Activated T-cell treated with anti-CD3 and anti-CD28 coated beads, Interleukin-2, amount 50 U/mL, for 4 hours (primary cell): ENCODE measurements around the gene DGLUCY. TPM values are rescaled to one million over a fixed set of nuclear protein-coding genes. Genes with fewer than 3 reads are reported as not detected.
"Not testable (repeated sequence)": the region's sequence is repeated elsewhere in the genome, so short reads cannot be mapped to it uniquely, and the experiment has no call there.

Experiments
- ATAC-seq, 2 donors: fragments of 200-7000 bp; cut with Tn5 transposase; one replicate each; pipeline ENCODE4 v1.10.0; 2021
- DNase-seq: peaks from one replicate; pipeline ENCODE4 v3.0.0-alpha.2; 2020
- H3K27me3 Mint-ChIP-seq: one replicate; pipeline ENCODE4 v1.8.0; 2021; ENCODE audit warnings: low read depth, mixed read lengths
- H3K36me3 Mint-ChIP-seq: one replicate; pipeline ENCODE4 v1.8.0; 2022; ENCODE audit warnings: mixed read lengths; ENCODE audit not compliant: insufficient read depth
- H3K4me1 Mint-ChIP-seq: one replicate; pipeline ENCODE4 v1.8.0; 2021; ENCODE audit warnings: low read depth, mixed read lengths
- H3K4me3 Mint-ChIP-seq: one replicate; pipeline ENCODE4 v1.8.0; 2021; ENCODE audit warnings: mild to moderate bottlenecking, moderate library complexity, mixed read lengths
- H3K9me3 Mint-ChIP-seq: one replicate; pipeline ENCODE4 v1.8.0; 2021; ENCODE audit warnings: mixed read lengths
- total RNA-seq, 3 donors: library from RNA; stranded (reverse); gene quantifications; one replicate each; pipeline ENCODE4 v1.2.1, GENCODE V29; 2021

Gene DGLUCY
- total RNA-seq, 3 donors from 2014 or later, result 25.1 to 29.0 (median 26.7) TPM

DNA sequence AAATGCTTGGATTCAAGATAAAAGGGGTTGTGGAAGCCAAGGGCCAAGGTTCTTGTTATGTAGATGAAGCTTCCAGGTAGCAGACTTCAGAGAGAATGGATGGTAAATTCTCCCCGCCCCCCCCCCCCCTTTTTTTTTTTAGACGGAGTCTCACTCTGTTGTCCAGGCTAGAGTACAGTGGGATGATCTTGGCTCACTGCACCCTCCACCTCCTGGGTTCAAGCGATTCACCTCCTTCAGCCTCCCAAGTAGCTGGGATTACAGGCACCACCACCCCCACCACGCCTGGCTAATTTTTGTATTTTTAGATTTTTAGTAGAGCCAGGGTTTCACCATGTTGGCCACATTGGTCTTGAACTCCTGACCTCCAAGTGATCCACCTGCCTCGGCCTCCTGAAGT, 4.1 kb downstream of the DGLUCY start:
- H3K4me3 Mint-ChIP-seq, result no peak overlapping the region
- ATAC-seq (no peak), DNase-seq (no peak)
- H3K9me3 Mint-ChIP-seq, result peaks cover 6% of the 10 kb centered on the region
- H3K27me3 Mint-ChIP-seq, result no peaks in the 10 kb centered on the region
- H3K4me1 Mint-ChIP-seq, result peaks cover 72% of the 10 kb centered on the region
- H3K36me3 Mint-ChIP-seq, result peaks cover 26% of the 10 kb centered on the region

GRCh38 chr14:91118511-91119068, 4.7 kb downstream of the DGLUCY start:
- H3K36me3 Mint-ChIP-seq, result peaks cover 29% of the 10 kb centered on the region
- H3K4me3 Mint-ChIP-seq, result peak overlapping the region; percentile 5
- no peaks in the 10 kb centered on the region for H3K27me3 Mint-ChIP-seq
- H3K4me1 Mint-ChIP-seq, result peaks cover 67% of the 10 kb centered on the region
- ATAC-seq (no peak), DNase-seq (no peak)
- peaks cover 6% of the 10 kb centered on the region for H3K9me3 Mint-ChIP-seq

GRCh38 chr14:91119556-91120311, 5.9 kb downstream of the DGLUCY start:
- Mint-ChIP-seq H3K4me3 (no peak overlapping the region), H3K4me1 (peaks cover 71% of the 10 kb centered on the region), H3K27me3 (no peaks in the 10 kb centered on the region), H3K9me3 (peaks cover 6% of the 10 kb centered on the region), H3K36me3 (peaks cover 33% of the 10 kb centered on the region)
- DNase-seq (no peak), ATAC-seq (no peak)

GRCh38 chr14:91123201-91123600, 9.3 kb downstream of the DGLUCY start:
- ATAC-seq, result no peak
- Mint-ChIP-seq H3K4me1 (peaks cover 52% of the 10 kb centered on the region), H3K9me3 (peaks cover 6% of the 10 kb centered on the region), H3K4me3 (no peak overlapping the region), H3K36me3 (peaks cover 51% of the 10 kb centered on the region), H3K27me3 (no peaks in the 10 kb centered on the region)
- no peak for DNase-seq

- peaks cover 45% of the 10 kb centered on the region for H3K36me3 Mint-ChIP-seq
- not testable (repeated sequence) for H3K4me3 Mint-ChIP-seq
Observed at GRCh38 chr14:91124406-91125270, 10.8 kb downstream of the DGLUCY start.

GRCh38 chr14:91125271-91125660, 11.4 kb downstream of the DGLUCY start:
- Mint-ChIP-seq H3K27me3 (no peaks in the 10 kb centered on the region), H3K9me3 (no peaks in the 10 kb centered on the region), H3K36me3 (peaks cover 40% of the 10 kb centered on the region), H3K4me1 (peaks cover 38% of the 10 kb centered on the region), H3K4me3 (no peak overlapping the region)
- ATAC-seq, result no peak
- no peak for DNase-seq

More at GRCh38 chr14:91124406-91125270, 10.8 kb downstream of the DGLUCY start:
- H3K9me3 Mint-ChIP-seq, H3K27me3 Mint-ChIP-seq, ATAC-seq, DNase-seq: not testable (repeated sequence)
- peaks cover 43% of the 10 kb centered on the region for H3K4me1 Mint-ChIP-seq

GRCh38 chr14:91125801-91126200, 11.9 kb downstream of the DGLUCY start:
- H3K9me3 Mint-ChIP-seq, result no peaks in the 10 kb centered on the region
- DNase-seq, result no peak
- peaks cover 38% of the 10 kb centered on the region for H3K36me3 Mint-ChIP-seq
- ATAC-seq, result no peak
- H3K27me3 Mint-ChIP-seq, result no peaks in the 10 kb centered on the region
- H3K4me3 Mint-ChIP-seq, result no peak overlapping the region
- H3K4me1 Mint-ChIP-seq, result peaks cover 34% of the 10 kb centered on the region

DNA sequence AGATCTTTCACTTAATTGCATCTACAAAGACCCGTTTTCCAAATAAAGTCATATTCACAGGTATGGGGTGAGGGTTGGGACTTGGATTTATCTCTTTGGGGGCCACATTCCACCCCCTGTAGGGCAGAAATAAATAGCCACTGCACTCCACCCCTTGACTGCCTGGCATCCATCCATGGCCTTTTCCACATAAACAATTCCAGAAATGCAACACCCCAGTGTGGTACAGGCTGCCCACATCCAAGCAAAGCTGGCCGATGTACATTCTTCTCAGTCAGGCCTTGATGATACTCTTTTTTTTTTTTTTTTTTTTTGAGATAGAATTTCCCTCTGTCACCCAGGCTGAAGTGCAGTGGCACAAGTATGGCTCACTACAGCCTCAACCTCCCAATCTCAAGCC, 12.9 kb downstream of the DGLUCY start:
- Mint-ChIP-seq H3K9me3 (no peaks in the 10 kb centered on the region), H3K36me3 (peaks cover 40% of the 10 kb centered on the region), H3K4me1 (peaks cover 26% of the 10 kb centered on the region), H3K27me3 (no peaks in the 10 kb centered on the region), H3K4me3 (no peak overlapping the region)
- ATAC-seq, result no peak
- no peak for DNase-seq

GRCh38 chr14:91127401-91127801, 13.5 kb downstream of the DGLUCY start:
- H3K36me3 Mint-ChIP-seq, result peaks cover 40% of the 10 kb centered on the region
- no peak for DNase-seq
- no peak for ATAC-seq
- H3K4me1 Mint-ChIP-seq, result peaks cover 25% of the 10 kb centered on the region
- H3K4me3 Mint-ChIP-seq, result no peak overlapping the region
- no peaks in the 10 kb centered on the region for H3K9me3 Mint-ChIP-seq
- no peaks in the 10 kb centered on the region for H3K27me3 Mint-ChIP-seq

- H3K9me3 Mint-ChIP-seq, result no peaks in the 10 kb centered on the region
- H3K4me3 Mint-ChIP-seq, result no peak overlapping the region
- peaks cover 25% of the 10 kb centered on the region for H3K4me1 Mint-ChIP-seq
- peaks cover 41% of the 10 kb centered on the region for H3K36me3 Mint-ChIP-seq
- DNase-seq (no peak), ATAC-seq (no peak)
- H3K27me3 Mint-ChIP-seq, result no peaks in the 10 kb centered on the region
Observed at GRCh38 chr14:91127924-91128323, 14.1 kb downstream of the DGLUCY start.

DNA sequence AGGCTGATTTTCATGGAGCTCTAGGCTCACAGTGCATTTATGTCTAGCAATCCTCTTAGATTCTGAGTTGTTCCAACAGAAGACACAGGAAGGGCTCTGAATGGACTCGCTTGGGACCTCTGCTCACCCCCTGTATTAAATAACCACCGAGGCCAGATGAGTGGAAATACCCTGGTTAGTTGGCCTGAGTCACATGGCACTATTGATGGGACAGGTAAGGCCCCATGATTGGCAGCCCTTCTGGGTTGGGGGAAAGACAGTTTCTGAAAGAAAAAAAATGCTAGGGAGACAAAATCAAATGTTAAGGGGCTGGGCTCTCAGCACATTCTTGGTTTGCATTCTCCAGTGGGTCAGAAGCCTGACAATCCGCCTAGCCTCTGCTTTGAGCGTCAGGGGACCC, 14.8 kb downstream of the DGLUCY start:
- Mint-ChIP-seq H3K27me3 (no peaks in the 10 kb centered on the region), H3K4me1 (peaks cover 25% of the 10 kb centered on the region), H3K36me3 (peaks cover 39% of the 10 kb centered on the region), H3K9me3 (no peaks in the 10 kb centered on the region), H3K4me3 (no peak overlapping the region)
- ATAC-seq (no peak), DNase-seq (no peak)

DNA sequence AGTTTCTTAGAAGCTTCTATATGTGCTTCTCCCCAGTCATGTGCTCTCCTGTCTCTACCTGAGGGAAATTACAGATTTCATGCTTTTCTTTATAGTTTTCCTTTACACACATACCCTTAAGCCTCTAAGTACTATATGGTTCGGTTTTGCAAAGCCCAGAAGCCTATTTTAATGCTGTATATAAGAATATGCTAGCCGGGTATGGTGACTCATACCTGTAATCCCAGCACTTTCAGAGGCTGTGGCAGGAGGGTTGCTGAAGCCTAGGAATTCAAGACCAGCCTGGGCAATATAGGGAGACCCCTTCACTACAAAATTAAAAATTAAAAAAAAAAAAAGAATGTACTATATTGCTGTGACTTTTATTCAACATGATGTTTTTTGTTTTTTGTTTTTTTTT, 15.4 kb downstream of the DGLUCY start:
- DNase-seq, result no peak

DNA sequence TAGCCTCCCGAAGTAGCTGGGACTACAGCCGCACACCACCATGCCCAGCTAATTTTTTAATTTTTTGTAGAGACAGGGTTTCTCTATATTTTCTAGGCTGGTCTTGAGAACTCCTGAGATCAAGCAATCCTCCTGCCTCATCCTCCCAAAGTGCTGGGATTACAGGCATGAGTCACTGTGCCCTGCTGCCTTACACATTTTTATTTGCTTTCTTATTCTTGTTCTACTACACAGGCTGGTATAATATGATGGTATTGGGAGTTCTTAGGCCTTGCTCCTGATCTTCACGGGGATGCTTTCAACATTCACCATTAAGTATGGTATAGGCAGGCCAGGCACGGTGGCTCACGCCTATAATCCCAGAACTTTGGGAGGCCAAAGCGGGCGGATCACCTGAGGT, 21.2 kb downstream of the DGLUCY start:
- Mint-ChIP-seq H3K4me1 (peaks cover 13% of the 10 kb centered on the region), H3K36me3 (peaks cover 20% of the 10 kb centered on the region), H3K4me3 (no peak overlapping the region), H3K9me3 (no peaks in the 10 kb centered on the region), H3K27me3 (no peaks in the 10 kb centered on the region)
- ATAC-seq (no peak), DNase-seq (no peak)

More for the DNA sequence above, 15.4 kb downstream of the DGLUCY start:
- H3K36me3 Mint-ChIP-seq, result peaks cover 42% of the 10 kb centered on the region
- ATAC-seq, result no peak
- H3K4me1 Mint-ChIP-seq, result peaks cover 22% of the 10 kb centered on the region
- H3K9me3 Mint-ChIP-seq, result no peaks in the 10 kb centered on the region
- no peaks in the 10 kb centered on the region for H3K27me3 Mint-ChIP-seq
- no peak overlapping the region for H3K4me3 Mint-ChIP-seq

GRCh38 chr14:91138511-91139359, 24.9 kb downstream of the DGLUCY start:
- Mint-ChIP-seq H3K27me3 (no peaks in the 10 kb centered on the region), H3K36me3 (peaks cover 16% of the 10 kb centered on the region), H3K4me3 (no peak overlapping the region), H3K9me3 (no peaks in the 10 kb centered on the region), H3K4me1 (peaks cover 38% of the 10 kb centered on the region)
- peak; percentile 82 to 85 for ATAC-seq
- DNase-seq, result peak; percentile 26
